ENCODE data around the gene PIAS2. TPM values are rescaled to one million over a fixed set of nuclear protein-coding genes. Genes with fewer than 3 reads are reported as not detected.
A peak's percentile ranks its signal among the peaks of the same experiment; 100 is the strongest.

Gene PIAS2
- total and polyA plus RNA-seq, 10 donors: 4.0 to 58.4 (median 38.3) TPM

DNA sequence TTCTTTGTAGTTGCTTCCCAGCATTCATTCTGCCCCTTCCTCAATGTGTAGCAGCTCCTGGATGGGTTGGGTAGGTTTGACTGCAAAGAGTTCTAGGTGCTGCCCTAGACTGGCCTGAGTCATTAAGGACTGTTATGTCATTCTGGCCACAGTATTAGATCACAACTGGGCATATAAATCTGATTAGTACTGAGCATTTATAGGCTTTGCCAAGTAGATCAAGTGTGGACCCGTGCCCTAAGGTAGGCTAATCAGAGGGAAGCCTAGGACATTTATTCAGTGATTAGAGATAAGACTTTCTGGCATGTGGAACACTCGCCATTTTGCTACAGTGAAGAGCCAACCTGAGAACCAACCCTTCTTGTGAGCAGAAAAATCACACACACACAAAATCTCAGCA lies 2.8 kb upstream of the PIAS2 start:
- WGBS, 5 donors: 88 to 96% (median 95%) methylated on average over 2 of the region's 2 CpGs
- H3K9me3 ChIP-seq: peaks cover 0 to 7% (median 0%) of the 10 kb centered on the region in 8 donors
- peaks cover 7 to 30% (median 24%) of the 10 kb centered on the region in 6 donors for H3K4me1 ChIP-seq
- H3K4me3 ChIP-seq: no peak overlapping the region
- H3K27ac ChIP-seq: no peak overlapping the region
- H3K27me3 ChIP-seq (replicated peaks in 1 of 7): no peaks in the 10 kb centered on the region
- no peaks in the 10 kb centered on the region for H3K36me3 ChIP-seq
- no peak for DNase-seq
- intact Hi-C loops (cut with DNase I; ENCODE audit: low total_unique reads): no loop called here
- no peak for TF ChIP-seq CTCF (IDR thresholded peaks at IDR 0.05 in 8 of 11, conservative IDR thresholded peaks at IDR 0.05 in 3 of 11)
- no peak for TF ChIP-seq POLR2AphosphoS5 (IDR thresholded peaks at IDR 0.05)
- no peak for TF ChIP-seq POLR2A (IDR thresholded peaks at IDR 0.05)

- H3K27ac ChIP-seq: peak overlapping the region; percentile 63 to 92 (median 90)
- no peak for DNase-seq
- intact Hi-C loops (cut with DNase I; ENCODE audit: low total_unique reads): no loop called here
- no peaks in the 10 kb centered on the region for H3K27me3 ChIP-seq (replicated peaks in 1 of 7)
- H3K36me3 ChIP-seq: no peaks in the 10 kb centered on the region
- WGBS, 5 donors: 22 to 31% (median 27%) methylated on average over 33 of the region's 33 CpGs
- no peaks in the 10 kb centered on the region for H3K9me3 ChIP-seq
- no peak for TF ChIP-seq CTCF (IDR thresholded peaks at IDR 0.05 in 8 of 11, conservative IDR thresholded peaks at IDR 0.05 in 3 of 11)
- no peak for TF ChIP-seq POLR2AphosphoS5 (IDR thresholded peaks at IDR 0.05)
- no peak for TF ChIP-seq POLR2A (IDR thresholded peaks at IDR 0.05)
- H3K4me3 ChIP-seq: peak overlapping the region; percentile 56 to 90 (median 67)
- peaks cover 9 to 44% (median 27%) of the 10 kb centered on the region in 6 donors for H3K4me1 ChIP-seq
Measured at GRCh38 chr18:46917803-46918600, 695 bp upstream of the PIAS2 start.

DNA sequence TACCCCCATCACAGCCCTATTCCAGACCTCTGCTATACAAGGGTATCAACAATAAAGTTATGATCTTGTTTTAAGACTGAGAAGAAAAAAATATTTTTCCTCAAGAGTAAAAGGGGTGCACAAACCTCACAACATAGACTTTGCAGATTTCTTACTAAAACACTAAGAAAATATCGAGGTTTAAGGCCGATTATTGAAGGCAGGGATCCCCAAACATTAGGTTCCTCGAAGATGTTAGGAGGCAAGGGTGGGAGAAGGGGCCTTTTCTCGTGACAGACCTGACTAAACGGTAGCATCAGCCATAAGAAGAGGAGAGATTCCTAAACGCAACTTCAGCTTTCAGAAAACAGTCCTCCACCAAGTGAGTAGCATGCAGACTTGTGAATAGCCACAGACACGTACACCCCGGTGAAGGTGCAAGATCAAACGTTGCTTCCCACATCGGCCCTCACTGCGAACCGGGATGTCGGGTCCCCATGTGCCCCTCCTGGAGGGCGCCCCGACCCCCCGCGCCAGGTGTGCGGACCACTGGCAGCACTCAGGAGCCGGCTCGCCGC lies 678 bp downstream of the PIAS2 start:
- Histone ChIP-seq H3K4me1 (peaks cover 9 to 44% (median 27%) of the 10 kb centered on the region in 6 donors), H3K4me3 (peak overlapping the region; percentile 56 to 90 (median 67)), H3K36me3 (no peaks in the 10 kb centered on the region), H3K9me3 (no peaks in the 10 kb centered on the region), H3K27me3 (replicated peaks in 1 of 7) (no peaks in the 10 kb centered on the region), H3K27ac (peak overlapping the region in 6 of 8 donors; percentile 89 to 92 (median 90))
- 0 to 2% (median 1%) methylated on average over 10 to 21 of the region's 21 CpGs for WGBS, 5 donors
- no peak for DNase-seq
- TF ChIP-seq POLR2AphosphoS5 (IDR thresholded peaks at IDR 0.05): no peak
- no peak for TF ChIP-seq CTCF (IDR thresholded peaks at IDR 0.05 in 8 of 11, conservative IDR thresholded peaks at IDR 0.05 in 3 of 11)
- no peak for TF ChIP-seq POLR2A (IDR thresholded peaks at IDR 0.05)
- intact Hi-C loops (cut with DNase I; ENCODE audit: low total_unique reads): no loop called here
